Esophagus squamous epithelium (tissue), 5 donors: Measurements from ENCODE around the gene SUMO3. TPM values are rescaled to one million over a fixed set of nuclear protein-coding genes. Genes with fewer than 3 reads are reported as not detected.

Source experiments
- DNase-seq: peaks from one replicate; lab custom pipeline; 2025; lab: John Stamatoyannopoulos, UW
- H3K27ac ChIP-seq, 4 donors: fragments of 200-600 bp; sonication (generic); one replicate each; pipeline ENCODE4 v1.5.1; 2016 to 2019; ENCODE audit warnings: mild to moderate bottlenecking in 1 of 4
- H3K27me3 ChIP-seq, 4 donors: fragments of 200-600 bp; sonication (generic); 1 replicate in 3 of 4; 2 replicates in 1 of 4; pipeline versions ENCODE4 v1.5.1 to v1.6.0; 2017 to 2021; ENCODE audit warnings: antibody characterized with exemption in 1 of 4
- H3K36me3 ChIP-seq, 3 donors: fragments of 200-600 bp; sonication (generic); one replicate each; pipeline ENCODE4 v1.5.1; 2016 to 2019
- H3K4me1 ChIP-seq, 3 donors: fragments of 200-600 bp; sonication (generic); one replicate each; pipeline ENCODE4 v1.5.1; 2017 to 2019
- H3K4me3 ChIP-seq, 4 donors: fragments of 200-600 bp; sonication (generic); 1 replicate in 3 of 4; 2 replicates in 1 of 4; pipeline ENCODE4 v1.5.1; 2016 to 2019; ENCODE audit warnings: mild to moderate bottlenecking in 2 of 4, moderate library complexity in 1 of 4
- H3K9me3 ChIP-seq, 3 donors: fragments of 200-600 bp; sonication (generic); one replicate each; pipeline ENCODE4 v1.5.1; 2016 to 2019
- CTCF ChIP-seq, 6 experiments: fragments of 450-650 bp in 4 of 6; fragments of 200-600 bp in 2 of 6; sonication (generic) in 2 of 6; IDR thresholded peaks; one replicate each; pipeline ENCODE4 v1.5.1; 2016 to 2019; ENCODE audit warnings: antibody characterized with exemption in 6 of 6, mild to moderate bottlenecking in 4 of 6, moderate library complexity in 4 of 6
- POLR2A ChIP-seq, 4 donors: fragments of 450-650 bp; IDR thresholded peaks; one replicate each; pipeline ENCODE4 v1.6.1; 2017; ENCODE audit warnings: antibody characterized with exemption in 4 of 4, mild to moderate bottlenecking in 4 of 4, moderate library complexity in 3 of 4
- WGBS, 2 donors: methylation state at CpG; one replicate each; pipeline ENCODE4 v1.1.5; 2018; 5-methylcytosine and 5-hydroxymethylcytosine counted together
- intact Hi-C: fragments of 100-400 bp; cut with DNase I; formaldehyde crosslinking; loops from one replicate; pipeline ENCODE4 v1.15.0; 2022
- total RNA-seq, 4 donors: library from RNA; depleted of rRNA; stranded (reverse); fragments of >200 nt; gene quantifications; one replicate each; pipeline ENCODE4 v1.1.0, GENCODE V29; 2016
- donor health status: DM: yes; HTN: yes; CAD: no.

Gene SUMO3
- total RNA-seq, 4 donors from 2014 or later = 22.9 to 55.0 (median 46.5) TPM

- Histone ChIP-seq H3K27me3 (peaks cover 0 to 73% (median 0%) of the 10 kb centered on the region in 4 donors), H3K4me1 (peaks cover 5 to 13% (median 7%) of the 10 kb centered on the region in 3 donors), H3K36me3 (no peaks in the 10 kb centered on the region), H3K9me3 (no peaks in the 10 kb centered on the region), H3K27ac (no peak overlapping the region), H3K4me3 (no peak overlapping the region)
- intact Hi-C loops = no loop called here
- DNase-seq = no peak
- TF ChIP-seq POLR2A (IDR thresholded peaks at IDR 0.05) (no peak), CTCF (IDR thresholded peaks at IDR 0.05) (no peak)
- no CpG with 5 or more reads among the region's 8 CpGs for WGBS, 2 donors
Observed at GRCh38 chr21:44758141-44758561, 59.7 kb downstream of the SUMO3 start.

- intact Hi-C loops = no loop called here
- Histone ChIP-seq H3K27me3 (peaks cover 0 to 72% (median 0%) of the 10 kb centered on the region in 4 donors), H3K36me3 (no peaks in the 10 kb centered on the region), H3K27ac (no peak overlapping the region), H3K4me3 (no peak overlapping the region), H3K4me1 (peaks cover 8 to 15% (median 9%) of the 10 kb centered on the region in 3 donors), H3K9me3 (no peaks in the 10 kb centered on the region)
- DNase-seq = no peak
- 67 to 84% methylated on average over 5 to 6 of the region's 6 CpGs for WGBS, 2 donors
- TF ChIP-seq POLR2A (IDR thresholded peaks at IDR 0.05) (no peak), CTCF (IDR thresholded peaks at IDR 0.05) (no peak)
Observed at GRCh38 chr21:44757731-44758130, 60.1 kb downstream of the SUMO3 start.

GRCh38 chr21:44756423-44757185 is 61.3 kb downstream of the SUMO3 start:
- no peak for TF ChIP-seq POLR2A (IDR thresholded peaks at IDR 0.05)
- no peak for TF ChIP-seq CTCF (IDR thresholded peaks at IDR 0.05)
- H3K4me1 ChIP-seq = peaks cover 8 to 20% (median 13%) of the 10 kb centered on the region in 3 donors
- no peaks in the 10 kb centered on the region for H3K36me3 ChIP-seq
- H3K27ac ChIP-seq = no peak overlapping the region
- DNase-seq = no peak
- no peak overlapping the region for H3K4me3 ChIP-seq
- peaks cover 0 to 73% (median 0%) of the 10 kb centered on the region in 4 donors for H3K27me3 ChIP-seq
- H3K9me3 ChIP-seq = no peaks in the 10 kb centered on the region
- intact Hi-C loops = no loop called here
- WGBS, 2 donors = 80 to 90% methylated on average over 21 to 22 of the region's 23 CpGs

Other genes starting within 250 kb of the SUMO3 start
- gene KRTAP10-4, start 244.3 kb downstream of the SUMO3 start, total RNA-seq = not detected
- not detected for gene KRTAP10-5, start 237.5 kb downstream of the SUMO3 start, total RNA-seq
- not detected for gene KRTAP10-6, start 225.6 kb downstream of the SUMO3 start, total RNA-seq
- not detected for gene KRTAP10-7, start 217.5 kb downstream of the SUMO3 start, total RNA-seq
- not detected for gene KRTAP10-8, start 206.0 kb downstream of the SUMO3 start, total RNA-seq
- not detected for gene KRTAP10-9, start 191.0 kb downstream of the SUMO3 start, total RNA-seq
- gene KRTAP10-10, start 180.7 kb downstream of the SUMO3 start, total RNA-seq = not detected
- not detected for gene KRTAP10-11, start 171.6 kb downstream of the SUMO3 start, total RNA-seq
- gene KRTAP12-4, start 163.4 kb downstream of the SUMO3 start, total RNA-seq = not detected
- not detected for gene KRTAP12-3, start 160.1 kb downstream of the SUMO3 start, total RNA-seq
- not detected for gene KRTAP12-2, start 151.1 kb downstream of the SUMO3 start, total RNA-seq
- not detected for gene KRTAP12-1, start 135.9 kb downstream of the SUMO3 start, total RNA-seq
- gene KRTAP10-12, start 120.9 kb downstream of the SUMO3 start, total RNA-seq = not detected
- not detected for gene TSPEAR, start 106.5 kb downstream of the SUMO3 start, total RNA-seq
- 10 to 100 TPM; 27.9 to 70.0 (median 51.1) TPM for gene UBE2G2, start 16.2 kb downstream of the SUMO3 start, total RNA-seq
- 100 to 1,000 TPM in 3 of 4 donors, 10 to 100 TPM in 1; 83.1 to 132 (median 114) TPM for gene PTTG1IP, start 55.6 kb upstream of the SUMO3 start, total RNA-seq
- gene ITGB2, start 102.8 kb upstream of the SUMO3 start, total RNA-seq = 10 to 100 TPM in 2 of 4 donors, 1 to 10 TPM in 2; 6.6 to 47.1 (median 18.5) TPM
- gene SLX9, start 122.0 kb upstream of the SUMO3 start, total RNA-seq = 10 to 100 TPM; 10.2 to 16.1 (median 11.1) TPM